OCI-LY3 (cell line): Measurements from ENCODE around the gene CCDC69.

Source experiments
- CTCF ChIP-seq: fragments of 200-600, 300-600 bp; sonication (generic); IDR thresholded peaks from 2 replicates; pipeline ENCODE4 v1.5.1; 2014; ENCODE audit warnings: antibody characterized with exemption, low read length, low read depth
- EZH2phosphoT487 ChIP-seq: fragments of 200-600 bp; shearing (Covaris generic); IDR thresholded peaks from 2 replicates; pipeline ENCODE4 v1.6.1; 2018; ENCODE audit warnings: antibody characterized with exemption, mixed run types, low read depth

DNA sequence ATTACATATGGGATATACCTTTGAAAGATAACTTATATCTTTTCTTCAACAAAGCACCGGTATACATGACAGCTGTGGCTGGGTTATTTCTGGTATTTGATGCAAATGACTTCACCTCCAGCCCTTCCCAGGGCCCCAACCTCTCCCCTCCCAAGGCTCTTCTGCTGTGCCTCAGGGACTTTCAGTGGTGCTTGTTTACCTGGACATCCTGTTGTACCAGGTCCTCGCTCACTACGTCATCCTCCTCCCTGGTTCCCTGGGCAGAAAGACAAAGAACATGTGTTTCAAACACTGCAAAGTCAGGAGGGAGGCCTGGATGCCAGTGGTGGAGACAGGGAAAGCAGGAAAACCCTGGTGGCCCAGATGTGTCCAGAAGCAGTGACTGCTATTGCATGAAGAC lies 89.7 kb downstream of the CCDC69 start:
- TF ChIP-seq CTCF: no peak
- TF ChIP-seq EZH2phosphoT487: no peak
